Astrocyte (in vitro differentiated cells and primary cell): ENCODE data around the gene HOXA10. TPM values are rescaled to one million over a fixed set of nuclear protein-coding genes. Genes with fewer than 3 reads are reported as not detected.

Experiments used
- DNase-seq: peaks from one replicate; pipeline ENCODE4 v3.0.0-alpha.2; 2010; ENCODE audit warnings: low read depth
- FAIRE-seq: peaks from 2 replicates; lab custom pipeline; 2011; peaks lifted over from hg19 to GRCh38; lab: Jason Lieb, UNC
- H2AFZ ChIP-seq: 2 replicates; pipeline ENCODE4 v1.6.0; 2012; ENCODE audit warnings: low read depth, low read length, inconsistent platforms
- H3K27ac ChIP-seq: 2 replicates; pipeline ENCODE4 v1.5.1; 2011; ENCODE audit warnings: low read depth, low read length, inconsistent platforms
- H3K27me3 ChIP-seq: 2 replicates; pipeline ENCODE4 v1.6.0; 2011; ENCODE audit warnings: low read length, inconsistent platforms; ENCODE audit not compliant: insufficient read depth
- H3K36me3 ChIP-seq: 2 replicates; pipeline ENCODE4 v1.5.1; 2011; ENCODE audit warnings: low read length, inconsistent platforms; ENCODE audit not compliant: insufficient read depth
- H3K4me1 ChIP-seq: 2 replicates; pipeline ENCODE4 v1.5.1; 2011; ENCODE audit warnings: low read length, inconsistent platforms; ENCODE audit not compliant: insufficient read depth
- H3K4me2 ChIP-seq: 2 replicates; pipeline ENCODE4 v1.6.0; 2012; ENCODE audit warnings: low read length, inconsistent platforms
- H3K4me3 ChIP-seq: 2 replicates; pipeline ENCODE4 v1.5.1; 2011; ENCODE audit warnings: low read depth, mild to moderate bottlenecking, low read length, inconsistent platforms; ENCODE audit not compliant: insufficient read depth
- H3K79me2 ChIP-seq: 2 replicates; pipeline ENCODE4 v1.6.0; 2012; ENCODE audit warnings: mild to moderate bottlenecking, low read length, inconsistent platforms; ENCODE audit not compliant: insufficient read depth
- H3K9ac ChIP-seq: 2 replicates; pipeline ENCODE4 v1.6.0; 2012; ENCODE audit warnings: mild to moderate bottlenecking, low read length, inconsistent platforms
- H3K9me3 ChIP-seq: 2 replicates; pipeline ENCODE4 v1.5.1; 2012; ENCODE audit warnings: low read depth, mild to moderate bottlenecking, low read length, inconsistent platforms; ENCODE audit not compliant: insufficient read depth
- H4K20me1 ChIP-seq: 2 replicates; pipeline ENCODE4 v1.6.0; 2012; ENCODE audit warnings: low read length, inconsistent platforms; ENCODE audit not compliant: insufficient read depth
- H3K27ac Mint-ChIP-seq: one replicate; pipeline ENCODE4 v1.8.0; 2021; ENCODE audit warnings: mild to moderate bottlenecking, mixed read lengths; ENCODE audit not compliant: unreplicated experiment
- H3K27me3 Mint-ChIP-seq: one replicate; pipeline ENCODE4 v1.8.0; 2021; ENCODE audit warnings: low read depth, mixed read lengths; ENCODE audit not compliant: unreplicated experiment
- H3K36me3 Mint-ChIP-seq: one replicate; pipeline ENCODE4 v1.8.0; 2021; ENCODE audit warnings: low read depth, mixed read lengths; ENCODE audit not compliant: unreplicated experiment
- H3K4me1 Mint-ChIP-seq: one replicate; pipeline ENCODE4 v1.8.0; 2021; ENCODE audit warnings: low read depth, mixed read lengths; ENCODE audit not compliant: unreplicated experiment
- H3K4me3 Mint-ChIP-seq: one replicate; pipeline ENCODE4 v1.8.0; 2021; ENCODE audit warnings: mild to moderate bottlenecking, moderate library complexity, mixed read lengths; ENCODE audit not compliant: unreplicated experiment
- H3K9me3 Mint-ChIP-seq: one replicate; pipeline ENCODE4 v1.8.0; 2021; ENCODE audit warnings: mild to moderate bottlenecking, mixed read lengths; ENCODE audit not compliant: unreplicated experiment
- CTCF ChIP-seq: IDR thresholded peaks from 2 replicates; pipeline ENCODE4 v1.5.1; 2011; ENCODE audit warnings: low read depth, mild to moderate bottlenecking, inconsistent platforms, low read length, moderate library complexity; ENCODE audit not compliant: insufficient read depth
- EZH2 ChIP-seq: IDR thresholded peaks from 2 replicates; pipeline ENCODE4 v1.6.1; 2012; ENCODE audit warnings: mild to moderate bottlenecking, low read length, inconsistent platforms; ENCODE audit not compliant: insufficient read depth
- total RNA-seq: library from RNA; stranded (reverse); gene quantifications from 2 replicates; pipeline ENCODE4 v1.2.1, GENCODE V29; 2021

Gene HOXA10
- total RNA-seq, 1 donor from 2014 or later: not detected

GRCh38 chr7:27149842-27150567 is 24.1 kb downstream of the HOXA10 start:
- Histone ChIP-seq H4K20me1 (no peaks in the 10 kb centered on the region), H3K4me1 (peaks cover 9% of the 10 kb centered on the region), H3K9me3 (peaks cover 30% of the 10 kb centered on the region), H3K36me3 (no peaks in the 10 kb centered on the region), H3K4me3 (no peak overlapping the region), H2AFZ (peak overlapping the region; percentile 66), H3K27ac (no peak overlapping the region), H3K27me3 (peaks cover 95% of the 10 kb centered on the region), H3K4me2 (peak overlapping the region; percentile 85), H3K9ac (no peak overlapping the region), H3K79me2 (no peaks in the 10 kb centered on the region)
- DNase-seq (no peak), FAIRE-seq (no peak)
- H3K4me3 Mint-ChIP-seq: no peak overlapping the region
- TF ChIP-seq EZH2 (no peak), CTCF (no peak)
- peak overlapping the region; percentile 41 for H3K27ac Mint-ChIP-seq
- no peaks in the 10 kb centered on the region for H3K4me1 Mint-ChIP-seq
- H3K36me3 Mint-ChIP-seq: no peaks in the 10 kb centered on the region
- H3K9me3 Mint-ChIP-seq: peaks cover 57% of the 10 kb centered on the region
- H3K27me3 Mint-ChIP-seq: peaks cover 86% of the 10 kb centered on the region

GRCh38 chr7:27148756-27149641 is 25.1 kb downstream of the HOXA10 start:
- H3K27ac ChIP-seq: no peak overlapping the region
- H3K36me3 Mint-ChIP-seq: no peaks in the 10 kb centered on the region
- no peak overlapping the region for H3K4me3 ChIP-seq
- no peak overlapping the region for H3K4me3 Mint-ChIP-seq
- no peak overlapping the region for H3K9ac ChIP-seq
- H3K27me3 ChIP-seq: peaks cover 95% of the 10 kb centered on the region
- DNase-seq (no peak), FAIRE-seq (peak; percentile 9)
- H3K27ac Mint-ChIP-seq: no peak overlapping the region
- H3K4me2 ChIP-seq: no peak overlapping the region
- peaks cover 57% of the 10 kb centered on the region for H3K9me3 Mint-ChIP-seq
- H3K79me2 ChIP-seq: no peaks in the 10 kb centered on the region
- H3K36me3 ChIP-seq: no peaks in the 10 kb centered on the region
- H3K4me1 Mint-ChIP-seq: no peaks in the 10 kb centered on the region
- H2AFZ ChIP-seq: no peak overlapping the region
- H3K9me3 ChIP-seq: peaks cover 25% of the 10 kb centered on the region
- peaks cover 85% of the 10 kb centered on the region for H3K27me3 Mint-ChIP-seq
- peaks cover 1% of the 10 kb centered on the region for H4K20me1 ChIP-seq
- H3K4me1 ChIP-seq: peaks cover 5% of the 10 kb centered on the region
- TF ChIP-seq CTCF (no peak), EZH2 (no peak)
